Stomach (tissue), 9 donors: ENCODE results near the gene ATF5. TPM values are rescaled to one million over a fixed set of nuclear protein-coding genes. Genes with fewer than 3 reads are reported as not detected.

Experiments used
- DNase-seq, 2 donors: peaks; one replicate each; pipeline versions ENCODE4 v3.0.0 to v3.0.0-alpha.2; 2013 to 2019
- H3K27ac ChIP-seq, 5 donors: fragments of 200-600 bp in 4 of 5; sonication (generic) in 4 of 5; one replicate each; pipeline ENCODE4 v1.5.1; 2013 to 2019; ENCODE audit warnings: mild to moderate bottlenecking in 1 of 5, moderate library complexity in 1 of 5
- H3K27me3 ChIP-seq, 3 donors: fragments of 200-600 bp; sonication (generic); one replicate each; pipeline ENCODE4 v1.5.1; 2017 to 2019; ENCODE audit warnings: mixed run types in 1 of 3
- H3K36me3 ChIP-seq, 4 donors: fragments of 200-600 bp; sonication (generic); 1 replicate in 3 of 4; 2 replicates in 1 of 4; pipeline ENCODE4 v1.5.1; 2016 to 2019
- H3K4me1 ChIP-seq, 4 donors: fragments of 200-600 bp; sonication (generic); one replicate each; pipeline ENCODE4 v1.5.1; 2016 to 2019
- H3K4me3 ChIP-seq, 4 donors: fragments of 200-600 bp; sonication (generic) in 3 of 4; one replicate each; pipeline ENCODE4 v1.5.1; 2016 to 2019; ENCODE audit warnings: mild to moderate bottlenecking in 1 of 4
- H3K9me3 ChIP-seq, 4 donors: fragments of 200-600 bp; sonication (generic); one replicate each; pipeline ENCODE4 v1.5.1; 2016 to 2019
- EP300 ChIP-seq: sonication (generic); formaldehyde crosslinking; IDR thresholded peaks from one replicate; pipeline ENCODE4 v1.6.1; 2017; ENCODE audit warnings: antibody characterized with exemption
- POLR2A ChIP-seq, 4 donors: fragments of 450-650 bp; IDR thresholded peaks; one replicate each; pipeline ENCODE4 v1.6.1; 2016; ENCODE audit warnings: antibody characterized with exemption in 4 of 4, control low read depth in 2 of 4, mild to moderate bottlenecking in 1 of 4, moderate library complexity in 1 of 4
- POLR2AphosphoS5 ChIP-seq, 3 donors: sonication (generic); formaldehyde crosslinking; IDR thresholded peaks; one replicate each; pipeline ENCODE4 v1.6.1; 2016; ENCODE audit warnings: antibody characterized with exemption in 3 of 3
- WGBS, 5 donors: extraction: QIAGEN DNeasy Blood & Tissue Kit in 3 of 5; methylation state at CpG; one replicate each; pipeline versions ENCODE4 v1.1.5 to v1.1.7; 2013 to 2018; 5-methylcytosine and 5-hydroxymethylcytosine counted together
- intact Hi-C: fragments of 100-400 bp; cut with DNase I; formaldehyde crosslinking; loops from one replicate; pipeline ENCODE4 v1.15.1; 2023; ENCODE audit warnings: low total_unique reads
- polyA plus RNA-seq, 3 donors: library from polyadenylated mRNA; stranded (reverse); fragments of 200-250 nt; gene quantifications; one replicate each; pipeline ENCODE4 v1.2.3, GENCODE V29; 2013
- total RNA-seq, 5 donors: library from RNA; depleted of rRNA; stranded (reverse); fragments of >200 nt; gene quantifications; one replicate each; pipeline versions ENCODE4 v1.1.0 to v1.2.3, GENCODE V29; 2014 to 2016
- TF ChIP-seq, protein P1 (sequence below), 7 experiments: fragments of 450-650 bp in 4 of 7; fragments of 200-600 bp in 3 of 7; sonication (generic) in 3 of 7; IDR thresholded peaks; one replicate each; pipeline ENCODE4 v1.5.1; 2016 to 2019; ENCODE audit warnings: antibody characterized with exemption in 7 of 7, control low read depth in 2 of 7, mild to moderate bottlenecking in 1 of 7
- donor health status: healthy with polysubstance abuse.
- donor health status: Bipolar disorder and iron deficiency.
- donor health status: healthy.

ATF5 gene
- total and polyA plus RNA-seq, 8 donors = 2.2 to 40.3 (median 9.9) TPM

DNA sequence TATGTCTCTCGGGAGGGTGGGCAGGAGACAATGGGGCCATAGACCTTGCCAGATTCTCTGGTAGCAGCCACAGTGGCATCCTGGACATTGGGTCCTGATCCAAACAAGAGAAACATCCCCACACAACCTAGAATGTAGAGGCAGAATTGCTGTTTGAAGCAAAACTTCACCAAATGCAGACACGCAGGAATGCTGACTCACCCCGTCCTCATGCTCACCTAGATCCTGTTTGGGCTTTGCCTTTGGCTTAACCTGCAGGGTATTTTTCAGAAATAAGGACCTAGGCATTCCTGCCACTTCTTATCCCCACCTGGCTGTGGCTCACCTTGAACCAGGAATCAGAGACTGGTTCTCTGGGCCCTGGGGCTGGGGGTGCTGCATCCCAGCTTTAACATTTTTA is 44.2 kb upstream of the ATF5 start:
- no peak overlapping the region for H3K27ac ChIP-seq
- DNase-seq = no peak
- H3K4me3 ChIP-seq = no peak overlapping the region
- TF ChIP-seq POLR2A (IDR thresholded peaks at IDR 0.05) (no peak), EP300 (no peak), POLR2AphosphoS5 (IDR thresholded peaks at IDR 0.05) (no peak)
- TF ChIP-seq, protein P1, sequence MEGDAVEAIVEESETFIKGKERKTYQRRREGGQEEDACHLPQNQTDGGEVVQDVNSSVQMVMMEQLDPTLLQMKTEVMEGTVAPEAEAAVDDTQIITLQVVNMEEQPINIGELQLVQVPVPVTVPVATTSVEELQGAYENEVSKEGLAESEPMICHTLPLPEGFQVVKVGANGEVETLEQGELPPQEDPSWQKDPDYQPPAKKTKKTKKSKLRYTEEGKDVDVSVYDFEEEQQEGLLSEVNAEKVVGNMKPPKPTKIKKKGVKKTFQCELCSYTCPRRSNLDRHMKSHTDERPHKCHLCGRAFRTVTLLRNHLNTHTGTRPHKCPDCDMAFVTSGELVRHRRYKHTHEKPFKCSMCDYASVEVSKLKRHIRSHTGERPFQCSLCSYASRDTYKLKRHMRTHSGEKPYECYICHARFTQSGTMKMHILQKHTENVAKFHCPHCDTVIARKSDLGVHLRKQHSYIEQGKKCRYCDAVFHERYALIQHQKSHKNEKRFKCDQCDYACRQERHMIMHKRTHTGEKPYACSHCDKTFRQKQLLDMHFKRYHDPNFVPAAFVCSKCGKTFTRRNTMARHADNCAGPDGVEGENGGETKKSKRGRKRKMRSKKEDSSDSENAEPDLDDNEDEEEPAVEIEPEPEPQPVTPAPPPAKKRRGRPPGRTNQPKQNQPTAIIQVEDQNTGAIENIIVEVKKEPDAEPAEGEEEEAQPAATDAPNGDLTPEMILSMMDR (IDR thresholded peaks at IDR 0.05) = no peak
- intact Hi-C loops = no loop called here
- 88 to 96% (median 95%) methylated on average over 3 of the region's 3 CpGs for WGBS, 5 donors
- peaks cover 0 to 2% (median 2%) of the 10 kb centered on the region in 3 donors for H3K27me3 ChIP-seq
- H3K9me3 ChIP-seq = no peaks in the 10 kb centered on the region
- H3K4me1 ChIP-seq = peaks cover 0 to 13% (median 2%) of the 10 kb centered on the region in 4 donors
- peaks cover 57 to 94% (median 92%) of the 10 kb centered on the region in 4 donors for H3K36me3 ChIP-seq

DNA sequence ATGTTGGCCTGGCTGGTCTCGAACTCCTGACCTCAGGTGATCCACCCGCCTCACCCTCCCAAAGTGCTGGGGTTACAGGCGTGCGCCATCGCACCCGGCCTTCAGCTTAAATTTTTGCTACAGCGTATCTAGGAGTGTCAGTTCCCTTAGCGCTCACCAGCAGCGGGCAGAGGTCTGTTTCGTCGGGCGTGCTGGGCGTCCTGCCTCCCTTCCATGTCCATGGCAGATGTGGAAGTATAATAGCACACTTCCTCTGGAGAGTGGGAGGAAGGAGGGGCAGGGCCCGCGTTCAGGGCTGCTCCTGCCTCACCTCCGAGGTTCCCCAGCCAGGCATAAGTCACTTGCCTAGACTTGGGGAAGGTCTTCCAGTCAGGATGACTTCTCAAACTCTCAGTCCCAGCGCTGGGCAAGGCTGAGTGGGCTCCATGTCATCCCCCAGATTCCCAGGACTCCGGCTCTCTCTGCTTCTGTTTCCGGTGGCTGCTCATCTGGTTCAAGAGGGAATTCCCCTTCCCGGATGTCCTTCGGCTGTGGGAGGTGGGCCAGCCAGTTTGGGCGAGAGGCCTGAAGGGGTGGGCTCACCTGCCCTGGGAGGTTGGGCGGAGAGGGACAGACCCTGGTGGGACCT is 41.9 kb upstream of the ATF5 start:
- peak in 1 of 2 donors; percentile 53 for DNase-seq
- Histone ChIP-seq H3K27me3 (peaks cover 0 to 22% (median 16%) of the 10 kb centered on the region in 3 donors), H3K4me1 (peaks cover 6 to 27% (median 16%) of the 10 kb centered on the region in 4 donors), H3K9me3 (no peaks in the 10 kb centered on the region), H3K27ac (no peak overlapping the region), H3K36me3 (peaks cover 34 to 70% (median 68%) of the 10 kb centered on the region in 4 donors), H3K4me3 (no peak overlapping the region)
- intact Hi-C loops = no loop called here
- no peak for TF ChIP-seq POLR2AphosphoS5 (IDR thresholded peaks at IDR 0.05)
- TF ChIP-seq POLR2A (IDR thresholded peaks at IDR 0.05) = no peak
- TF ChIP-seq, protein P1 (IDR thresholded peaks at IDR 0.05) = no peak
- WGBS, 5 donors = 64 to 85% (median 76%) methylated on average over 17 to 23 of the region's 23 CpGs

DNA sequence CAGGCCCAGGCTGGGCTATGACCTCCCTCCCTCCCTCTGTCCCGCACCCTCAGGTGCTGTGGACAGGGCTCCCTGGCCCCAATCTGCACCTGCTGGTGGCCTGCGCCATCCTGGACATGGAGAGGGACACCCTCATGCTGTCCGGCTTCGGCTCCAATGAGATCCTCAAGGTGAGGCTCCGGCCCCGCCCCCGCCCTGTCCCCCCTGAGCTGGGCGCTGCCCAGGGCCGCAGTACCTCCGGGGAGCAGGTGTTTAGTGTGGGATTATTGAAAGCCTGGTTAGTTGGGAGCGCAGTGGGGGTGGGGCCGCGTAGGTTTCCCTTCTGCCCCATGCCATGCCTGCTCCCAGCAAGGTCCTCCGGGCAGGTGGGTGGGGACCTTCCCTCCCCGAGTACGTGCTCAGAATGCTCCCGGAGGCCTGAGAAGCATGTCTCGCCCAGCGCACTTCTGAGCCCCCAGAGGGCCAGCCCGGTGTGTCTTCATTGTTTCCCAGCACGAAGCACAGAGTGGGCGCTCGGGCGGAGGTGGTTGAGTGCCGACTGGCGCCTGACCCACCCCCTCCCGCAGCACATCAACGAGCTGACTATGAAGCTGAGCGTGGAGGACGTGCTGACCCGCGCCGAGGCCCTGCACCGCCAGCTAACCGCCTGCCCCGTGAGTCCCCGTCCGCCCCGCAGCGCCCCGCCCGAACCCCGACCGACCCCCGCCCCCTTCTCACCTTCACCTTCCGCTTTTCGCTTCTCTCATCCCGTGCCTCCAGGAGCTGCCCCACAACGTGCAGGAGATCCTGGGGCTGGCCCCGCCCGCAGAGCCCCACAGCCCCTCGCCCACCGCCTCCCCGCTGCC is 41.1 kb upstream of the ATF5 start:
- Histone ChIP-seq H3K36me3 (peaks cover 27 to 62% (median 60%) of the 10 kb centered on the region in 4 donors), H3K27ac (no peak overlapping the region), H3K9me3 (no peaks in the 10 kb centered on the region), H3K27me3 (peaks cover 0 to 28% (median 16%) of the 10 kb centered on the region in 3 donors), H3K4me1 (peaks cover 6 to 27% (median 16%) of the 10 kb centered on the region in 4 donors), H3K4me3 (no peak overlapping the region)
- DNase-seq = peak in 1 of 2 donors; percentile 68
- intact Hi-C loops = no loop called here
- WGBS, 5 donors = 42 to 82% (median 80%) methylated on average over 32 to 54 of the region's 54 CpGs
- no peak for TF ChIP-seq POLR2A (IDR thresholded peaks at IDR 0.05)
- no peak for TF ChIP-seq EP300
- no peak for TF ChIP-seq POLR2AphosphoS5 (IDR thresholded peaks at IDR 0.05)
- TF ChIP-seq, protein P1 (IDR thresholded peaks at IDR 0.05) = no peak

DNA sequence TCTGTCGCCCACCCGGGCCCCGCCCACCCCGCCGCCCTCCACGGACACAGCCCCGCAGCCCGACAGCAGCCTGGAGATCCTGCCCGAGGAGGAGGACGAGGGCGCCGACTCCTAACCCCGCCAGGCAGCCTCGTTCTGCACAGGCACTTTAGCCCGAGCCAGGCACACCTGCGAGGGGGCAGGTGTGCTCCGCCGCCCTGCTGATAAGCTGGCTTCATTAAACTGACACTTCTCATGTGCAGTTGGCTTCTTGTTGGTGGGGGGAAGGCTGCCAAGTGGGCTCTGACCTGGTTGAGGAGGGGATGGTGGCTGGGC is 40.5 kb upstream of the ATF5 start:
- intact Hi-C loops = no loop called here
- WGBS, 5 donors = 41 to 87% (median 63%) methylated on average over 13 to 18 of the region's 18 CpGs; no CpG with 5 or more reads in 1 of the 5 donors
- Histone ChIP-seq H3K9me3 (no peaks in the 10 kb centered on the region), H3K27ac (no peak overlapping the region), H3K27me3 (peaks cover 0 to 34% (median 16%) of the 10 kb centered on the region in 3 donors), H3K4me3 (no peak overlapping the region), H3K36me3 (peaks cover 21 to 57% (median 55%) of the 10 kb centered on the region in 4 donors), H3K4me1 (peaks cover 6 to 27% (median 16%) of the 10 kb centered on the region in 4 donors)
- TF ChIP-seq POLR2AphosphoS5 (IDR thresholded peaks at IDR 0.05) = no peak
- peak in 1 of 2 donors; percentile 55 for DNase-seq
